H9 (cell line): Measurements from ENCODE around the gene LXN. TPM values are rescaled to one million over a fixed set of nuclear protein-coding genes. Genes with fewer than 3 reads are reported as not detected.

Experiments
- DNase-seq: peaks from one replicate; pipeline ENCODE4 v3.0.0-alpha.2; 2017
- H2AFZ ChIP-seq: one replicate; pipeline ENCODE4 v1.6.1; 2013; ENCODE audit warnings: mild to moderate bottlenecking, low read length, control low read depth, moderate library complexity
- H2AK5ac ChIP-seq: 2 replicates; pipeline ENCODE4 v1.6.1; 2013; ENCODE audit warnings: low read length, control low read depth, mixed read lengths; ENCODE audit not compliant: insufficient read length
- H2BK120ac ChIP-seq: one replicate; pipeline ENCODE4 v1.6.1; 2013; ENCODE audit warnings: low read depth, mild to moderate bottlenecking, low read length, control low read depth, inconsistent platforms; ENCODE audit not compliant: poor library complexity, severe bottlenecking
- H2BK12ac ChIP-seq: 2 replicates; pipeline ENCODE4 v1.6.1; 2013; ENCODE audit warnings: low read length, control low read depth, mixed read lengths, low read depth; ENCODE audit not compliant: insufficient read length
- H2BK15ac ChIP-seq: 2 replicates; pipeline ENCODE4 v1.6.1; 2013; ENCODE audit warnings: low read depth, low read length, control low read depth
- H2BK20ac ChIP-seq: one replicate; pipeline ENCODE4 v1.6.1; 2013; ENCODE audit warnings: low read depth, mild to moderate bottlenecking, low read length, control low read depth, inconsistent platforms; ENCODE audit not compliant: poor library complexity, severe bottlenecking
- H2BK5ac ChIP-seq: 2 replicates; pipeline ENCODE4 v1.6.1; 2013; ENCODE audit warnings: low read length, control low read depth, mixed read lengths; ENCODE audit not compliant: insufficient read length
- H3K14ac ChIP-seq: 2 replicates; pipeline ENCODE4 v1.6.1; 2013; ENCODE audit warnings: low read length, control low read depth; ENCODE audit not compliant: insufficient read depth
- H3K18ac ChIP-seq: 2 replicates; pipeline ENCODE4 v1.6.1; 2013; ENCODE audit warnings: low read depth, mild to moderate bottlenecking, mixed read lengths, low read length, control low read depth; ENCODE audit not compliant: insufficient read length
- H3K23ac ChIP-seq: 2 replicates; pipeline ENCODE4 v1.6.1; 2013; ENCODE audit warnings: low read length, control low read depth, mixed read lengths, low read depth; ENCODE audit not compliant: insufficient read length
- H3K23me2 ChIP-seq: 2 replicates; pipeline ENCODE4 v1.6.1; 2013; ENCODE audit warnings: low read depth, mild to moderate bottlenecking, mixed read lengths, low read length, control low read depth; ENCODE audit not compliant: insufficient read length, poor library complexity, severe bottlenecking
- H3K27ac ChIP-seq: 2 replicates; pipeline ENCODE4 v1.5.1; 2013; ENCODE audit warnings: low read length, control low read depth, mixed read lengths, low read depth; ENCODE audit not compliant: insufficient read length
- H3K27me3 ChIP-seq: 2 replicates; pipeline ENCODE4 v1.6.1; 2013; ENCODE audit warnings: low read length, control low read depth, inconsistent platforms; ENCODE audit not compliant: insufficient read depth
- H3K4ac ChIP-seq: 2 replicates; pipeline ENCODE4 v1.6.1; 2013; ENCODE audit warnings: low read depth, mild to moderate bottlenecking, control low read depth, inconsistent platforms, low read length, moderate library complexity
- H3K4me1 ChIP-seq: 2 replicates; pipeline ENCODE4 v1.6.1; 2013; ENCODE audit warnings: low read length, control low read depth, inconsistent platforms; ENCODE audit not compliant: insufficient read depth
- H3K4me2 ChIP-seq: 2 replicates; pipeline ENCODE4 v1.6.1; 2013; ENCODE audit warnings: low read length, control low read depth, mixed read lengths; ENCODE audit not compliant: insufficient read length, insufficient read depth
- H3K56ac ChIP-seq: 2 replicates; pipeline ENCODE4 v1.6.1; 2013; ENCODE audit warnings: low read depth, mild to moderate bottlenecking, mixed read lengths, low read length, control low read depth; ENCODE audit not compliant: insufficient read length
- H3K79me1 ChIP-seq: 2 replicates; pipeline ENCODE4 v1.6.1; 2013; ENCODE audit warnings: low read depth, mild to moderate bottlenecking, moderate library complexity, low read length, control low read depth, inconsistent platforms; ENCODE audit not compliant: insufficient read depth, poor library complexity, severe bottlenecking
- H3K79me2 ChIP-seq: 2 replicates; pipeline ENCODE4 v1.6.1; 2013; ENCODE audit warnings: low read length, control low read depth, inconsistent platforms; ENCODE audit not compliant: insufficient read depth
- H3K9ac ChIP-seq: 2 replicates; pipeline ENCODE4 v1.6.1; 2013; ENCODE audit warnings: low read length, control low read depth, mixed read lengths; ENCODE audit not compliant: insufficient read length; ENCODE audit errors: extremely low read depth
- H3K9me3 ChIP-seq: one replicate; pipeline ENCODE4 v1.6.1; 2013; ENCODE audit warnings: low read depth, low read length, inconsistent platforms; ENCODE audit not compliant: control insufficient read depth
- H3T11ph ChIP-seq: one replicate; pipeline ENCODE4 v1.6.1; 2013; ENCODE audit warnings: mild to moderate bottlenecking, low read length, control low read depth, inconsistent platforms
- H4K20me1 ChIP-seq: one replicate; pipeline ENCODE4 v1.6.1; 2013; ENCODE audit not compliant: control insufficient read depth, insufficient read length, insufficient read depth
- H4K5ac ChIP-seq: 2 replicates; pipeline ENCODE4 v1.6.1; 2013; ENCODE audit warnings: low read depth, mild to moderate bottlenecking, mixed read lengths, low read length, control low read depth; ENCODE audit not compliant: insufficient read length
- H4K8ac ChIP-seq: replicated peaks from 2 replicates; pipeline ENCODE4 v1.6.1; 2013; ENCODE audit warnings: low read length, control low read depth, mixed read lengths, low read depth; ENCODE audit not compliant: insufficient read length
- H4K91ac ChIP-seq: 2 replicates; pipeline ENCODE4 v1.6.1; 2013; ENCODE audit warnings: low read depth, mild to moderate bottlenecking, moderate library complexity, mixed read lengths, low read length, control low read depth; ENCODE audit not compliant: insufficient read length
- H3K27ac Mint-ChIP-seq, 3 experiments: 2 replicates in 2 of 3; 3 replicates in 1 of 3; pipeline ENCODE4 v1.8.0; 2020 to 2021; ENCODE audit warnings: mixed read lengths in 3 of 3, mild to moderate bottlenecking in 1 of 3, moderate library complexity in 1 of 3
- H3K27me3 Mint-ChIP-seq: 2 replicates; pipeline ENCODE4 v1.8.0; 2021; ENCODE audit warnings: low read depth, mild to moderate bottlenecking, moderate library complexity, mixed read lengths
- H3K36me3 Mint-ChIP-seq, 3 experiments: 2 replicates in 2 of 3; 3 replicates in 1 of 3; pipeline ENCODE4 v1.8.0; 2020 to 2021; ENCODE audit warnings: low read depth in 3 of 3, mixed read lengths in 3 of 3; ENCODE audit not compliant: insufficient read depth in 1 of 3
- H3K4me1 Mint-ChIP-seq, 2 experiments: 2 replicates each; pipeline ENCODE4 v1.8.0; 2020; ENCODE audit warnings: mixed read lengths in 2 of 2
- H3K4me3 Mint-ChIP-seq, 2 experiments: 2 replicates in 1 of 2; 3 replicates in 1 of 2; pipeline ENCODE4 v1.8.0; 2020 to 2021; ENCODE audit warnings: mild to moderate bottlenecking in 2 of 2, mixed read lengths in 2 of 2, moderate library complexity in 1 of 2
- H3K9me3 Mint-ChIP-seq, 2 experiments: 2 replicates in 1 of 2; 3 replicates in 1 of 2; pipeline ENCODE4 v1.8.0; 2020; ENCODE audit warnings: mild to moderate bottlenecking in 2 of 2, mixed read lengths in 2 of 2, moderate library complexity in 1 of 2
- CTCF ChIP-seq: fragments of 200-600 bp; sonication (generic); conservative IDR thresholded peaks from 3 replicates; pipeline ENCODE4 v1.8.0; 2021; ENCODE audit warnings: antibody characterized with exemption, mild to moderate bottlenecking
- WGBS: extraction: QIAGEN DNeasy Blood & Tissue Kit; methylation state at CpG from one replicate; pipeline ENCODE4 v1.1.7; 2013; ENCODE audit warnings: missing lambda C conversion rate, low lambda C conversion rate, mixed read lengths; ENCODE audit not compliant: insufficient read length; ENCODE audit errors: extremely low coverage; 5-methylcytosine and 5-hydroxymethylcytosine counted together
- long read RNA-seq: library from polyadenylated mRNA; unstranded; transcript quantifications from one replicate; pipeline ENCODE4 v2.0.0, GENCODE V29; 2020
- total RNA-seq: library from RNA; stranded (reverse); gene quantifications from 2 replicates; pipeline ENCODE4 v1.2.1, GENCODE V29; 2021

LXN gene
- 6.7 and 7.7 TPM in 2 replicates for total RNA-seq
- long read RNA-seq, transcript LXN-201 (6 exons, 1,116 nt), result major isoform, 13 of 15 reads
- long read RNA-seq, partial matches to known transcripts, result 2 of 15 reads
- long read RNA-seq, other reads (novel, unspliced or antisense), result 0 of 15 reads

GRCh38 chr3:158672215-158673176, at the start of gene LXN:
Gene LXN (minus strand): TSS chr3:158672648. CDS start chr3:158672478, 170 bp downstream.
- H3K79me2 ChIP-seq, result no peaks in the 10 kb centered on the region
- no peaks in the 10 kb centered on the region for H3K27me3 Mint-ChIP-seq
- H3K4ac ChIP-seq, result no peak within 1 kb of the TSS
- H2BK12ac ChIP-seq, result no peak within 1 kb of the TSS
- no peak within 1 kb of the TSS for H3K56ac ChIP-seq
- H4K5ac ChIP-seq, result no peak within 1 kb of the TSS
- H4K8ac ChIP-seq, result no peak within 1 kb of the TSS
- peaks cover 0 to 16% (median 3%) of the 10 kb centered on the region in 3 experiments; a peak in 6 of 7 replicates for H3K36me3 Mint-ChIP-seq
- no peaks in the 10 kb centered on the region for H3K79me1 ChIP-seq
- H3K27ac Mint-ChIP-seq, result peak within 1 kb of the TSS; percentile 79 to 94 (median 87); a peak in 6 of 7 replicates
- H3K9me3 Mint-ChIP-seq, result no peaks in the 10 kb centered on the region
- H2BK15ac ChIP-seq, result no peak within 1 kb of the TSS
- no peak within 1 kb of the TSS for H2AFZ ChIP-seq
- peak within 1 kb of the TSS; percentile 82 for H3K4me2 ChIP-seq
- peak; percentile 97 for DNase-seq
- H3K27ac ChIP-seq, result peak within 1 kb of the TSS; percentile 18
- H3K4me1 ChIP-seq, result no peaks in the 10 kb centered on the region; the same call in 1 of the 2 replicates
- no peak within 1 kb of the TSS for H3K23ac ChIP-seq
- peak within 1 kb of the TSS; percentile 85 to 92 for H3K4me3 Mint-ChIP-seq
- peaks cover 13% of the 10 kb centered on the region for H3K23me2 ChIP-seq
- H2BK120ac ChIP-seq, result no peak within 1 kb of the TSS
- no peaks in the 10 kb centered on the region for H3K9me3 ChIP-seq
- TF ChIP-seq CTCF, result peak; percentile 80
- H3T11ph ChIP-seq, result no peak within 1 kb of the TSS
- no peak within 1 kb of the TSS for H4K91ac ChIP-seq
- H3K18ac ChIP-seq, result peak within 1 kb of the TSS; percentile 6
- no peaks in the 10 kb centered on the region for H3K27me3 ChIP-seq
- H2AK5ac ChIP-seq, result no peak within 1 kb of the TSS
- H4K20me1 ChIP-seq, result no peaks in the 10 kb centered on the region
- H3K9ac ChIP-seq, result peak within 1 kb of the TSS; percentile 27
- H2BK5ac ChIP-seq, result no peak within 1 kb of the TSS
- no peak within 1 kb of the TSS for H2BK20ac ChIP-seq
- H3K14ac ChIP-seq, result peak within 1 kb of the TSS; percentile 64
- peaks cover 9 to 14% of the 10 kb centered on the region in 2 experiments for H3K4me1 Mint-ChIP-seq
- WGBS, result no CpG with 5 or more reads among the region's 30 CpGs
